ENCODE results near the gene MAP2K3.

The MAP2K3 gene

DNA sequence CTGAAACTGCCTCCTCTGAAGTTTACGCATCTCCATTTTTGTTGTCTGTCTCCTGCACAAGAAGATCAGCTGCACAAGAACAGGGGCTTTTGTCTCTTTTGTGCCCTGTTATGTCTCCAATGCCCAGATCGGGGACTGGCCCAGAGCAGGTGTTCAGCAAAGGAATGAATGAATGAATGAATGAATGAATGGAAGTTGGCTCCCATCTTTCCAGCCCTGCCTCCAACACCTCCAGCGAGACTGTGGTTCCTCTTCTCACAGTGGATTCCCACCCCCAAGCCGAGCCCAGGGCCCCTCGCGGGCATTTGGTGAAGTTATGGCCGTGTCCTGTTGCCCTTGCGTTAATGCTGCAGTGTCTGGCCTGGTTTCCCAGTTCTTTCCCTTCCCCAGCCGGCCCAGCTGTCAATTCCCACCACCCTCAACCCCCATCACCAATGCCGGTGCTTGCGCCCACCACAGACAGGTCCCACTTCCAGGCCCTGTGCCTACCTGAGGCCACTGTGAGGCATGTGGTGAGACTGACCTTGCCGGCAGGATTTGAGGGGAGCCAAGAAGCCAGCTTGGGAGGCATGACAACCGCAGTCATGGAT, 70.4 kb downstream of the MAP2K3 start:
- no peak for DNase-seq

DNA sequence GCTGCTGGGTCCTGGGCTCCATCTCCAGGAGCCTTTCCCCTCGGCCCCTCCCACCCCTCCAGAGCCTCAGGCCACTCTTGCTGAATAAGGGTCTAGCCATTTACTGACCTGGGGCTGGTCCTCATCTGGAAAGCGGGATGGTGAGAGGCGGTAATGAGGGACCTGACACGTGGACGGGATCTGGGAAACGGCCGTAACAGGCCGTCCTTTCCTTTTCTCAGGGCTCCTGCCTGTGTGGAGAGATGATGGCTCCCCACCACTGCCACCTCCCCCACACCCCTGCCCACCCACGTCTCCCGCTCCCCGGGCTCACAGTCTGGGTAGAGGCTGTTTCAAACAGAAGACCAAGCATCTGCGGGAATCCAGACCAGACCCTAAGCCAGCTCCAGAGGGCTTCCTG, 71.1 kb downstream of the MAP2K3 start:
- no peak for DNase-seq

DNA sequence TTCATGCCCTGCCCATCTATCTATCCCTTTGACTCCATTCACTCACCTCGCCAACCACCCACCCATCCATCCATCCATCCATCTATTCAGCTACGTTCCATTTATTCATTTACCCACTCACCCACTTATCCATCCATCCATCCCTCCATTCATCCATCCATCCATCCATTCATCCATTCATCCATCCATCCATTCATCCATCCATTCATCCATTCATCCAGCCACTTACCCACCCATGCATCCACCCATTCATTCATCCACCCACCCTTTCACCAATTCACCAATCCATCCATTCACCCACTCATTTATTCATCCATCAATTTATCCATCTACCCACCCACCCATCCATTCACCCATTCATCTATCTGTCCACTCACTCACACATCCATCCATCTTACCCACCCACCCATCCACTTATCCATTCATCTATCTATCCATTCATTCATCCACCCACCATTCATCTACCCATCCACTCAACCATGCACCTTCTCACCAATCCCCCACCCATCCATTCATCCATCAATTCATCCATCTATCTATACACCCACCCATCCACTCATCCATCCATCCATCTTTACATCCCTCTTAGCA, 72.1 kb downstream of the MAP2K3 start:
- no peak for DNase-seq

GRCh38 chr17:21357281-21357680, 72.8 kb downstream of the MAP2K3 start:
- DNase-seq, result no peak

GRCh38 chr17:21357696-21358656, 73.5 kb downstream of the MAP2K3 start:
- no peak for DNase-seq

- DNase-seq, result no peak
Measured at GRCh38 chr17:21358682-21359482, 74.4 kb downstream of the MAP2K3 start.

DNA sequence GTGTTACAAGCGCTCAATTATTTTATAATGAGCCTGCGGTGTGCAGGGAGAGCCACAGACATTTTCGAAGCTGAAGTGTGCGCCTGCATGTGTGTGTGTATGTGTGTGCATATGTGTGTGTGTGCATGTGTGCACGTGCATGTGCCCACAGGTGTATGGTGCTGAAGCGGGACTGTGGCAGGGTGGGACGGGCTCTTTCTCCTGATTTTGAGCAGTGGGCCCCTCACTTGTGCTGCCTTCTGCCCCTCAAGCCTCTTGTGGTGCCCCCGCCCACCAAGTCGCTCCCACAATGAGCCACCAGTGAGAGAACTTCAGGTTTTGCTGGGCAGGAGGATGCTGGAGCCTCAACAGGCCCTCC, 75.0 kb downstream of the MAP2K3 start:
- no peak for DNase-seq

DNA sequence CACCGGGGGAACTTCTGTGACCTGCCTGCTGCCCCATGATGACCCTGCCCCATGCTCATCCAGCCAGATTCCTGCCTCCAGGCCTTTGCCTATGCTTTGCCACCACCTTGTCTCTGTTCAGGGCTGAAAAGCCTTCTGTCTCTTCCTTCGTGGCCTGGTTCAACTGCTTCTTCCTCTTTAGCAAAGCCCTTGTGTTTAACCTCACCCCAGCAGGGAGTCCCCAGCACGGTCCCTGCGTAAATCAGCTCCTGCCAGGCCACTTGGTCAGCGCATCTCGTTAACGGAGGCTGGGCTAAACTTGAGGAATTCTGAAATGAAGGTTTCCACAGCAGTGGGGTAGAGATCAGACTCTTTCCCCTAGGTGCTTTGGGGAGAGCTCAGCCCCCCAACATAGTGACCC, 75.5 kb downstream of the MAP2K3 start:
- no peak for DNase-seq

DNA sequence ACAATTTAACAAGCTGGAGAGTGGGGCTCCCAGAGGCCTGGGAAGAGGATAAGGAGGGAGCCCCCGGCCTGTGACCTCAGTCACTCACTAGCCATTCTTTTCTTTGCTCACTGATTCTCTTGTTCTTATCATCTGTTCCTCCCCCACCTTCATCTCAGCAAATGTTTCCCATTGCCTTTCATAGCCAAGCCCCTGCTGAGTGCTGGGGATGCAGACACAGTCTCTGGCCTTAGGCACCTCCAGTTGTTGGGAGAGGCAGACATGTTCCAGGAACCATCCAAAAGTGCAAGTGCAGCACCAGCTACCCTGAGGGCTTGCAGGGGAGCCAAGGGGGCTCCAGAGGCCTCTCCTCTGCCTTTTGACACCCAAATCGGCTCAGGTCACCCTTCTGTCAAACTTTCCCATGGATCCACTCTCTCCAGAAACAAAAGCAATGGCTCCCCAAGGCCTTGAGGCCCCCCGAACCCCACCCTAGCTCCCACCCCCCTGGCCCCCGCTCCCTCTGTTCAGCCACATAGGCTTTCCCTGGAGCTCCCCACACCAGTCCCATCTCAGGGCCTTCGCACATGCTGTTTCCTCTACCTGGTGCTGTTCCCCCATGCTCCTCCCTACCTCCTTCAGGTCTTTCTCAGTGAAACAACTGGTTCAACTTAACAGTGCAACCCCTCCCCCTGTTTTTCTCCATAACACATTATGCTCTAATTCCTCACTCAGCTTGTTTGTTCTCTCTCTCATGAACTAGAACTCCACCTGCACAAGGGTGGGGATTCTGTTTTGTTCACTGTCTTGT, 76.7 kb downstream of the MAP2K3 start:
- no peak for DNase-seq

- DNase-seq, result no peak
Measured at GRCh38 chr17:21362331-21362931, 77.9 kb downstream of the MAP2K3 start.

- no peak for DNase-seq
Measured at GRCh38 chr17:21363776-21364642, 79.5 kb downstream of the MAP2K3 start.
